Neural progenitor cell (in vitro differentiated cells): ENCODE measurements around the gene PLCL1. TPM values are rescaled to one million over a fixed set of nuclear protein-coding genes. Genes with fewer than 3 reads are reported as not detected.
A peak's percentile ranks its signal among the peaks of the same experiment; 100 is the strongest.

Source experiments
- DNase-seq: peaks from one replicate; pipeline ENCODE4 v3.0.0-alpha.2; 2016; ENCODE audit warnings: low spot score
- H2AFZ ChIP-seq: fragments of 200-600 bp; sonication (generic); replicated peaks from 2 replicates; pipeline ENCODE4 v1.6.1; 2016; ENCODE audit warnings: antibody characterized with exemption
- H3F3A ChIP-seq: fragments of 200-600 bp; sonication (generic); 2 replicates; pipeline ENCODE4 v1.6.1; 2016; ENCODE audit warnings: antibody characterized with exemption, low read depth
- H3K27ac ChIP-seq: fragments of 200-600 bp; sonication (generic); 2 replicates; pipeline ENCODE4 v1.5.1; 2016; ENCODE audit warnings: mild to moderate bottlenecking
- H3K27me3 ChIP-seq: fragments of 200-600 bp; sonication (generic); 2 replicates; pipeline ENCODE4 v1.6.1; 2016; ENCODE audit warnings: mild to moderate bottlenecking, moderate library complexity
- H3K36me3 ChIP-seq: fragments of 200-600 bp; sonication (generic); 2 replicates; pipeline ENCODE4 v1.5.1; 2016
- H3K4me1 ChIP-seq: fragments of 200-600 bp; sonication (generic); 2 replicates; pipeline ENCODE4 v1.6.1; 2016; ENCODE audit warnings: mixed run types
- H3K4me2 ChIP-seq: fragments of 200-600 bp; sonication (generic); 2 replicates; pipeline ENCODE4 v1.6.1; 2016
- H3K4me3 ChIP-seq: fragments of 200-600 bp; sonication (generic); 2 replicates; pipeline ENCODE4 v1.5.1; 2016
- H3K79me2 ChIP-seq: fragments of 200-600 bp; sonication (generic); 2 replicates; pipeline ENCODE4 v1.6.1; 2016; ENCODE audit warnings: low read depth
- H3K9ac ChIP-seq: fragments of 200-600 bp; sonication (generic); 2 replicates; pipeline ENCODE4 v1.6.1; 2016
- H3K9me3 ChIP-seq: fragments of 200-600 bp; sonication (generic); 2 replicates; pipeline ENCODE4 v1.5.1; 2016; ENCODE audit warnings: low read depth
- H4K20me1 ChIP-seq: fragments of 200-600 bp; sonication (generic); 2 replicates; pipeline ENCODE4 v1.6.1; 2016; ENCODE audit warnings: low read depth
- H3K27ac Mint-ChIP-seq: 3 replicates; pipeline ENCODE4 v1.8.0; 2021; ENCODE audit warnings: mixed read lengths
- H3K27me3 Mint-ChIP-seq: 2 replicates; pipeline ENCODE4 v1.8.0; 2022; ENCODE audit warnings: low read depth, mild to moderate bottlenecking, inconsistent platforms, moderate library complexity, mixed read lengths; ENCODE audit not compliant: insufficient read depth
- H3K36me3 Mint-ChIP-seq: 3 replicates; pipeline ENCODE4 v1.8.0; 2021; ENCODE audit warnings: mixed read lengths
- H3K4me1 Mint-ChIP-seq: 3 replicates; pipeline ENCODE4 v1.8.0; 2021; ENCODE audit warnings: mixed read lengths
- H3K4me3 Mint-ChIP-seq: 3 replicates; pipeline ENCODE4 v1.8.0; 2021; ENCODE audit warnings: mild to moderate bottlenecking, moderate library complexity, mixed read lengths
- H3K9me3 Mint-ChIP-seq: 3 replicates; pipeline ENCODE4 v1.8.0; 2020; ENCODE audit warnings: mixed read lengths
- EZH2 ChIP-seq: fragments of 200-600 bp; sonication (generic); IDR thresholded peaks from 2 replicates; pipeline ENCODE4 v1.6.1; 2017; ENCODE audit warnings: antibody characterized with exemption, mild to moderate bottlenecking, moderate library complexity
- EZH2phosphoT487 ChIP-seq: fragments of 200-600 bp; sonication (generic); IDR thresholded peaks from 2 replicates; pipeline ENCODE4 v1.6.1; 2017; ENCODE audit warnings: antibody characterized with exemption
- total RNA-seq: library from RNA; depleted of rRNA; stranded (reverse); fragments of >200 nt; gene quantifications from 2 replicates; pipeline ENCODE4 v1.2.3, GENCODE V29; 2015; ENCODE audit warnings: low replicate concordance
- TF ChIP-seq, protein P1 (sequence below): fragments of 200-600 bp; sonication (generic); IDR thresholded peaks from 2 replicates; pipeline ENCODE4 v1.5.1; 2017; ENCODE audit warnings: antibody characterized with exemption, mild to moderate bottlenecking

The PLCL1 gene
- total RNA-seq, 1 donor from 2014 or later: 0.41 TPM

DNA sequence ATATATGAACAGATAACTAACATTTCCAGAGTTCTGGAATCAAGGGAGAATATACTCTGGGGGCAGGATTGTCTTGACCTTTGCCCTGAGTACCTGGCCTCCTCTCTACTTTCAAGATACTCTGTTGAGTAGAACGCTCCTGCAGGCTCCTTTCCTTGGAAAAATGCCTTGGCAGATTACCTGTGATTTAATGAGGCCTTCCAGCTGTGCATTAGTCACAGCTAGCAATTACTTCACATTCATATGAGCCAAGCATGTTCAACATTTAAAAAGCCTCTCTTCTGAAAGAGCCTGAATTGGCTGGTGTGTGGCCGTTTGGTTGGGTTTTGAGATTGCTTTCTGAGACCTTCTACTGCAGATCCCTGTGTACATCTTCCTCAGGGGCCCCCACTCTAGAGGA, 142.2 kb downstream of the PLCL1 start:
- Histone ChIP-seq H3K9ac (no peak overlapping the region), H3K4me3 (no peak overlapping the region), H3K79me2 (no peaks in the 10 kb centered on the region), H3K9me3 (no peaks in the 10 kb centered on the region), H3K27me3 (no peaks in the 10 kb centered on the region), H3K36me3 (no peaks in the 10 kb centered on the region), H3K27ac (no peak overlapping the region), H2AFZ (peak overlapping the region; percentile 20), H3F3A (no peaks in the 10 kb centered on the region), H3K4me2 (no peak overlapping the region), H3K4me1 (peaks cover 13% of the 10 kb centered on the region), H4K20me1 (no peaks in the 10 kb centered on the region)
- H3K4me3 Mint-ChIP-seq: no peak overlapping the region
- TF ChIP-seq, protein P1, sequence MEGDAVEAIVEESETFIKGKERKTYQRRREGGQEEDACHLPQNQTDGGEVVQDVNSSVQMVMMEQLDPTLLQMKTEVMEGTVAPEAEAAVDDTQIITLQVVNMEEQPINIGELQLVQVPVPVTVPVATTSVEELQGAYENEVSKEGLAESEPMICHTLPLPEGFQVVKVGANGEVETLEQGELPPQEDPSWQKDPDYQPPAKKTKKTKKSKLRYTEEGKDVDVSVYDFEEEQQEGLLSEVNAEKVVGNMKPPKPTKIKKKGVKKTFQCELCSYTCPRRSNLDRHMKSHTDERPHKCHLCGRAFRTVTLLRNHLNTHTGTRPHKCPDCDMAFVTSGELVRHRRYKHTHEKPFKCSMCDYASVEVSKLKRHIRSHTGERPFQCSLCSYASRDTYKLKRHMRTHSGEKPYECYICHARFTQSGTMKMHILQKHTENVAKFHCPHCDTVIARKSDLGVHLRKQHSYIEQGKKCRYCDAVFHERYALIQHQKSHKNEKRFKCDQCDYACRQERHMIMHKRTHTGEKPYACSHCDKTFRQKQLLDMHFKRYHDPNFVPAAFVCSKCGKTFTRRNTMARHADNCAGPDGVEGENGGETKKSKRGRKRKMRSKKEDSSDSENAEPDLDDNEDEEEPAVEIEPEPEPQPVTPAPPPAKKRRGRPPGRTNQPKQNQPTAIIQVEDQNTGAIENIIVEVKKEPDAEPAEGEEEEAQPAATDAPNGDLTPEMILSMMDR: no peak
- TF ChIP-seq EZH2 (no peak), EZH2phosphoT487 (no peak)
- H3K9me3 Mint-ChIP-seq: no peaks in the 10 kb centered on the region
- H3K27me3 Mint-ChIP-seq: peaks cover 2% of the 10 kb centered on the region
- H3K4me1 Mint-ChIP-seq: peaks cover 13% of the 10 kb centered on the region
- no peak overlapping the region for H3K27ac Mint-ChIP-seq
- peak; percentile 33 for DNase-seq
- no peaks in the 10 kb centered on the region for H3K36me3 Mint-ChIP-seq

DNA sequence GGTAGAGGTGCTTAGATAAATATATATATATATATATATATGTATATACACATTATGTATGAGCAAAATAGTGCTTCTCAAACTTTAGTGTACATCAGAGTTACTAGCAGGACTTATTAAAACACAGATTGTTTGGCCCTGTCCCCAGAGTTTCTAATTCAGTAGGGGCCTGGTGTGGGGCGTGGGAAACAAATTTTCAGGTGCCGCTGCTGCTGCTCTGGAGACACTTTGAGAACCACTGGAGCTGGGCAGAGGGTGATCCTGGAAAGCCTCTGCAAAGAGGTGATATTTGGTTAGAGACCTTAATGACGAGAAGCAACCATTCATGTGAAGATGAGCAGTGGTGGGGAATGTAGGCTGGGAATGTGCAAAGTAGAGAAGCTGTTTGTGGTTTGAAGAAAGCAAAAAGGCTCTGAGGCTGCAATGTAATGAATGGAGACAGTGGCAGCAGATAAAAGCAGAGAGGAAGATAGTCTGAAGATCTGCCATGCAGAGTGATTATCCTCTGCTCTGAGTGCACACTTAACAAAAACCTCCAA, 142.9 kb downstream of the PLCL1 start:
- Histone ChIP-seq H3K4me3 (no peak overlapping the region), H3K27ac (no peak overlapping the region), H3K4me2 (no peak overlapping the region), H4K20me1 (no peaks in the 10 kb centered on the region), H3F3A (no peaks in the 10 kb centered on the region), H3K79me2 (no peaks in the 10 kb centered on the region), H3K9me3 (no peaks in the 10 kb centered on the region), H2AFZ (peak overlapping the region; percentile 52), H3K9ac (no peak overlapping the region), H3K27me3 (no peaks in the 10 kb centered on the region), H3K4me1 (peaks cover 11% of the 10 kb centered on the region), H3K36me3 (no peaks in the 10 kb centered on the region)
- Mint-ChIP-seq H3K27ac (no peak overlapping the region), H3K27me3 (peaks cover 2% of the 10 kb centered on the region), H3K4me3 (no peak overlapping the region), H3K9me3 (no peaks in the 10 kb centered on the region), H3K36me3 (no peaks in the 10 kb centered on the region), H3K4me1 (peaks cover 13% of the 10 kb centered on the region)
- no peak for DNase-seq
- TF ChIP-seq, protein P1: no peak
- TF ChIP-seq EZH2phosphoT487 (no peak), EZH2 (no peak)

DNA sequence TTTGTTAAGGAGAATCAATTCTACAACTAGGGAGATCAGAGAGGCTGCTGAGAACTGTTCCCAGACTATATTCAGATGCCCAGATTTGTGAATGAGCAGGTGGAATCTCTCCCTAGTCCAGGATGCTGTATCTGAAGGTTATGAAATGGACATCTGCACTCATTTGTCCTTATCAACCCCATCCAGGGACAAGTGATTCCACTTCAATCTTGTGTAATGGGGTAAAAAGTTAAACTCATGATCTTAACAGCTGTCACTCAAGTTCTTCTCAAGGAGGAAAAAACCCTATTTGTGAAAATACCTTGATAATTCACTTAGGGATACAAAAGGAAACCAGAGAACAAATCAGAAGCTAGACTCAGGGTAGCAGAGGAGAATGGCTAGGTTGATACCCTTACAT, 144.8 kb downstream of the PLCL1 start:
- Histone ChIP-seq H3K27me3 (no peaks in the 10 kb centered on the region), H4K20me1 (no peaks in the 10 kb centered on the region), H3K4me2 (no peak overlapping the region), H3F3A (no peaks in the 10 kb centered on the region), H3K9me3 (no peaks in the 10 kb centered on the region), H3K4me3 (no peak overlapping the region), H3K9ac (no peak overlapping the region), H3K27ac (no peak overlapping the region), H3K4me1 (peaks cover 11% of the 10 kb centered on the region), H3K79me2 (no peaks in the 10 kb centered on the region), H3K36me3 (no peaks in the 10 kb centered on the region), H2AFZ (no peak overlapping the region)
- H3K4me3 Mint-ChIP-seq: no peak overlapping the region
- H3K4me1 Mint-ChIP-seq: peaks cover 13% of the 10 kb centered on the region
- no peak for TF ChIP-seq EZH2
- TF ChIP-seq EZH2phosphoT487: no peak
- TF ChIP-seq, protein P1: no peak
- no peaks in the 10 kb centered on the region for H3K9me3 Mint-ChIP-seq
- no peak overlapping the region for H3K27ac Mint-ChIP-seq
- DNase-seq: no peak
- no peaks in the 10 kb centered on the region for H3K36me3 Mint-ChIP-seq
- H3K27me3 Mint-ChIP-seq: peaks cover 2% of the 10 kb centered on the region
